NCI-H2171 treated with DMSO at 0.1 percent for 48 hours (cell line): ENCODE data around the gene FNTB.

Experiments
- DNase-seq: peaks from one replicate; lab custom pipeline; 2025; lab: John Stamatoyannopoulos, UW

The FNTB gene

GRCh38 chr14:64986648-64987437, at the start of gene FNTB:
TSS of gene FNTB (plus strand) at chr14:64986895. CDS start at chr14:64986954, 59 bp downstream.
- DNase-seq, result peak; percentile 100

DNA sequence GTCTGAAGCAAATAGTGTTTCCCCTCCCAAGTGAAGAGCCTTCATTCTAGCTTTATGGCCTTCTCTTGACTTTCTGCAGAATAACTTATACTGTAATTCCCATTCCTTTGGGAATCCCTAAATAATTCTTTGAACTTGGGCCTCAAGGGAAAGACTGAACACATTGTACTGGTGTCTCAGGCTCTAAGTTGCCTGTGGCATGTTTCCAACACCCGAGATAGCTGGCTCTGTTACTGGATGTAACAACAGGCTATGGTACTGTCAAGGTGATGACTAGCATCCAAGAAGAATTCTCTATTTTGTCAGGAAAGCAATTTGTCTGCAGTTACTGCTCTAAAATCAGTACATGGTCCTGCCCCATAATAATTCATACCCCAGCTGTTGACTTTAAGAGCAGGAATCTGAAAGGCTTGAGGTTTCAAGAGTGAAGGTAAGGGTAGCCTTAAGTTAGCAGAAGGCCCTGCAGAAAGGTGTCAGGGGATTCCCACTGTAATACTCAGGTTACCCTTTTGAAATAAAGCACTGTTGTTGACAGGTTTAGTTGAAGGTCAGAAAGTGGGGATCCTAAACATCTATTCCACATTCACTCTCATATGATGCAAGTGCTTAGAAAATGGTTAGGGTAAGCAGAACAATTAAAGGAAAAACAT, 49.4 kb upstream of the FNTB start:
- DNase-seq, result peak; percentile 61

- peak; percentile 61 for DNase-seq
These were observed 48.9 kb upstream of the FNTB start for GRCh38 chr14:64937821-64938193.

GRCh38 chr14:64938972-64939816, 47.5 kb upstream of the FNTB start:
- DNase-seq, result no peak

GRCh38 chr14:64939817-64940190, 46.9 kb upstream of the FNTB start:
- DNase-seq, result no peak

GRCh38 chr14:64940336-64940910, 46.3 kb upstream of the FNTB start:
- no peak for DNase-seq

DNA sequence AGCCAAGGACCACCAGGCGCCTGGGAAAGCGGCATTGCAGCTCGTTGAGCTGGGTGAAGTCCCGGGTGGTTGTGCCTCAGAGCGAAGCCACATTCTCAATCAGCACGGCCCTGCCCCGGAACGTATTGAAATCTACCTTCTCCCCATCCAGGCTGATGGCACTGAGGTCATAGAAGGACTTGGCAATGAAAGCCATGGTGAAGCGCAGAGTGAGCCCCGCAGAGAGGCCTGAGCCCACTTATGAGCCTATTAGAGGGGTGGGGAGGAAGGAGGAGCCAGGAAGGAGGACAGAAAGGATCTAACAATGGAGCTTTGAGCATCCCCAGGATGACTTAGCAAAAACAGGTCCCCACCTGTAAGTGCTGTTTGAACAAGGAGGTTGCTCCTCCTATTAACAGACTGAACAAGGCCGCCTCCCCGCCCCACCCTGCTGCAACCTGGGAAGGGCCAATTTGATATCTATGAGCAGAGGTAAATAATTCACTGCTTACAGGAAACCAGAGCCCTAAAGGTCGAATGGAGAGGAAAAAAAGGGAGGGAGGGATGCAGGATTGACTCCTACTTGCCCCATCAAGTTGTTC, 44.1 kb upstream of the FNTB start, which contains the start of gene GPX2:
Gene GPX2 (minus strand): TSS at position 215 of the 581 bp plus-strand sequence. CDS start 19 bp downstream, at position 196.
- peak; percentile 98 for DNase-seq

DNA sequence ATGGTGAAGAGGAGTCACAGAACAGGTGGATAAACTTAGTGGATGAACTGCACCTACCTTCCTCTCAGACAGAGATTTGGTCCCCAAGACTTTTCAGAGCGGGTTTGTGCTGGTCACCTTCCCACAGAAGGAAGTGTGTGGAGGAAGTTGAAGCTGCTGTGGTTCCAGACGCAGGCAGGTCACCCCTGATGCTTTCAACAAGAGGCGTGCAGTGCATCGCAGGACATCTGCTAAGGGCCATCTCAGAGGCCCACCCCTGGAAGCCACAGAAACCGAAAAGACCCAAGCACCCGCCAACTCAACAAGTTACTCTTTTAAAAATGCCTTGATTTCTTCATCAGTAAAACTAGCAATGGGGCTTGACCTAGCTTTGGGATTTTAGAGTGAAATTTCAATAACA, 43.1 kb upstream of the FNTB start:
- DNase-seq, result peak; percentile 43

GRCh38 chr14:64944041-64944440, 42.7 kb upstream of the FNTB start:
- DNase-seq, result peak; percentile 81

DNA sequence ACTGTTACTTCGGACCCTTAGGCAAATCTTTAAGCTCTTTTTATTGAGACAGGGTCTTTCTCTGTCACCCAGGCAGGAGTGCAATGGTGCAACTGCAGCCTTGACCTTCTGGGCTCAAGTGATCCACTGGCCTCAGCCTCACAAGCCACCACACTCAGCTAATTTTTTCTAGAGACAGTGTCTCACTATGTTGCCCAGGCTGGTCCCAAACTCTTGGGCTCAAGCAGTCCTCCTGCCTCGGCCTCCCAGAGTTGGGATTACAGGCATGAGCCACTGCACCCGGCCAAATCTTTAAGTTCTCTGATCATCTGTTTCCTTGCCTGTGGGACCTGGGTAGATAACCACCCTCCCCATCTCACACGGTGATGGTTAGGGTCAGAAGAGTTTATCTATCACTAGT, 41.8 kb upstream of the FNTB start:
- no peak for DNase-seq

DNA sequence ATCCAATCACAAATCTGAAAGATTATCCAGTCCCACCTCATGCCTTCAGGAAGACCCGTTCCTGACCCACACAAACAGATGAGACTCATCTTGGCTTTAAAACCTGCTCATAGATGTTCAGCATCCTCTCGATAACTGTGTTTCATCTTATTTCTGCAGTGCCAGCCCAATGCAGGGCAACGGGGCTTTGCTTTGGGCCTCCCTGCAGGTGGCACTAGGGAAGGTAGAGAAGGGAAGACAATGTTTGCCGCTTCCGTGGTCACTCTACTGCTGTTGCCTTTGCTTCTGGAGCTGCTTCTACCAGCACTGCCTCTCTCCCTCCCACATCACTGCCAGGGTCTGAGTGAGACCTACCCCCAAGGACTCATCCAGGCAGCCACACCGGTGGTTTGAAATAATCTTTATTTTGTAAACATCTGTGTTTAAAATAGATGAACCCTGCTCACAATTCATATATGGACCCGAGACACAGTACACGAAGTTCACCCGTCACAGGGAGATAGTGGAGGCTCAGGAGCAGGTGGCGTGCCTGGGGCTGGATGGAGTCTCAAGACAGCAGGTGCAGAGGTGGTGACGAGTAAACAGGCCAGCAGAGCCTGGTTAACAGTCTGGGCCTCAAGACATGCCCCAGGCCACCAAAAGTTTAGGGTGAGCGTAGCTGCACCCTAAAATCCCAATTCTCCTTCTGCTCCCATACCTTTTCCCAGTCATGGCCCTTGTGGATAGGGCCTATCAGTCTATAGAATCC, 41.1 kb upstream of the FNTB start:
- DNase-seq, result no peak

DNA sequence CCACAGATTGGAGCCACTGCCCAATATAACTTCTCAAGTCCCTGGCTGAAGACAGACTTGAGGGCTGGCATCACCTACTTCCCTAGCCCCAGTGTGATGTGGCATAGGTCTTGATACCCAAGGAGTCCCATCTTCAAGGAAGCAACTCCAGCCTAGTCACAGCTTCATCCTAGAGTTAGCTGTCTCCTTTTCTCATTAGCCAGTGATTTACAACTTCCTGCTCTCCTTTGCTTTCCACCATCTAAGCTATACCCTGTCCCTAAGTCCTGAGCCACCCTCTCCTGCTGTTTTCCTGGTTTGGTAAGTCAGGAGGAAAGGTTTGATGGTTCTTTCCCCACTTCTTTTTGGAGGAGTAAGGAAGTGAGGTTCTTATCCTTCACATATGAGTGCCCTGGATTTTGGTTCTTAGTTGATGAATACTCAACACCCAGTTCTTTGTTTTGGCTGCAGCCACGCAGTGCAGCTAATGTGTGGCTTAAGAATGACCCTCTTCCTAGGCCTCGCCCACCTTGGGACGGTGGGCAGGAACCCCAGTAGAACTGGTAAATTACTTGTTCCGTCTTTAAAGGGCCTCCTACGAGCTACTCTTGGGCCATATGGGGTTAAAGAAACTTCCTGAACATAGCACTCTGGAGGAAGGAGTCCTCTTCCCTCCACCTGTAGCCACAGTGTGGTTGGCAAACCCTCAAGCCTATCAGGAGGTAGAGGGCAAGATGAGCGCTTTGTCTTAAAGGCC, 40.2 kb upstream of the FNTB start:
- DNase-seq, result no peak

DNA sequence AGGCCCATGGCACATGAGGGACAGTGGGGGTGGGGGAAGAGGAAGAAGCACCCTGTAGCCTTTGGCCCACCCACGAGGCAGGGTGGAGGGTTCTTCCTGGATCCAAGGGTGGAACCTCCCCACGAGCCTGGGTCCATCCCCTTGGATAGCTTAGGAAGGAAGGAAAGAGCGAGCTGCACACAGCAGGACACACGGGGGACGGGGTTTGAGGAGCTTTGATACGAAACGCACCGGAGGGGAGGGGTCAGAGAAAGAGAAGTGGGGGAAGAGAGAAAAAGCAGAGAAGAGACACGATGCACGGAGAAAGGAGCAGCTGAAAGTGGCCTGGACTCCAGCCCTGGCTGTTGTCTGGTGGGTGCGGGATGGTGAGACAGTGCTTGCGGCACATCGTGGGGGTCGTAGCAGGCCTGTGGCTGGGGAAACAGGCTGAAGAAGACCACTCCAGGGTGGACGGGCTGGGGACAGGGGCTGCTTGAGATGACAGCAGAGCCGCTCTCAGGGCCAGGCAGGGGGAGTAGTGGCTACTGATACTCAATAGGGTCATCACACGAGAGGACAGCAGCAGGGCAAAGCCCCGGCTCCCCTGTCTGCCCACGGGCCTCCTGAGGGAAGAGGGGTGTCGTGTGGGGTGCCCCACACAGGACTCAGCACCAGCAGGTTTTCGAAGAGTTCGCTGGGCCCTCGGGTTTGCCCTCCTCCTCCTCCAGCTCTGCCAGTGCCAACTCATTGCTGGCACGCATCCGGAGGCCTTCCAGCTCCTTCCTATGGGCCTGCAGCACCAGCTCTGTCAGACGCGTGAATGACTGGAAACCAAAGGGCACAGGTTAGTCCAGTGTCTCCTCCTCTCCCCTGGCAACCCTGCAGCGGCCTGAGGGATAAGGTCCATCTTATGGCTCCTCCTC, 38.7 kb upstream of the FNTB start:
- DNase-seq, result no peak

GRCh38 chr14:64948612-64949210, 38.0 kb upstream of the FNTB start:
- DNase-seq, result no peak

- no peak for DNase-seq
These were observed 35.8 kb upstream of the FNTB start for GRCh38 chr14:64950889-64951288.

DNA sequence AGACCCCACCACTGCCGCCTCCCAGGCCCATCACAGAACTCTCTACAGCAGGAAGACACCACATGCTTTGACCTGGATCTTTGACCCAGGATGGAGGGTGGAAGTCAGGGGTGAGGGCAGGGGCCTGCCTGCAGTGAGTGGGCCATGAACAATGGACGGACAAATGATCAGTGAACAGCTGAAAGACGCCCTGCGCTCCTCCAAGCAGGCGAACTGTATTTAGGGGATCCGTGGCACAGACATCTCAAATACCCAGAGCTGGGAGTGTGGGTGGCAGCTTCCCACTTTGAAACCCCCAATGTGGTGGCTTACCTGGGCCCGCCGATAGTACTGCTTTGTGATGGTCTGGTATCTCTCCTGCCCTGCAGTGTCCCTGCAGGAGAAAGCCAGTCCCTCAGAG, 35.4 kb upstream of the FNTB start:
- no peak for DNase-seq

DNA sequence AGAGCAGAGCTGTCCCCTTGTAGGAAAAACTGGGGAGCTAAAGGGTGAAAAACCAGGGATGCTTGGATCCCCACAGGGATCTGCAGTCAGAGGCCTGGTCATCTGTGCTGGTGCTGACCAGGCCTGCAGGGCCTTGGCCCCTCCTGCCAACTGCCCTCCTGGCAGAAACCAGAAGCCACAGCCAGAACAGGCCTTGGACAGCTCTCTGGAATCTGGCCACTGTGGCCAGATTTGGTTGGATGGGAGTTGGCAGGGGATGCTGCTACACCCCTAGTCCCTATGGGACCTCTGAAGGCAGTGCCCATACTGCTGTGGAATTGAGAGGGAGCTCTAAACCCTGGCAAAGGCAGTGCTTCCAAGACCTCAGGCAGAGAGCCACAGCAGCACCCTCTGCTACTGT, 35.0 kb upstream of the FNTB start:
- no peak for DNase-seq

GRCh38 chr14:64952598-64953309, 33.9 kb upstream of the FNTB start:
- DNase-seq, result no peak
